ENCODE data around the gene CD5L.

Gene CD5L

DNA sequence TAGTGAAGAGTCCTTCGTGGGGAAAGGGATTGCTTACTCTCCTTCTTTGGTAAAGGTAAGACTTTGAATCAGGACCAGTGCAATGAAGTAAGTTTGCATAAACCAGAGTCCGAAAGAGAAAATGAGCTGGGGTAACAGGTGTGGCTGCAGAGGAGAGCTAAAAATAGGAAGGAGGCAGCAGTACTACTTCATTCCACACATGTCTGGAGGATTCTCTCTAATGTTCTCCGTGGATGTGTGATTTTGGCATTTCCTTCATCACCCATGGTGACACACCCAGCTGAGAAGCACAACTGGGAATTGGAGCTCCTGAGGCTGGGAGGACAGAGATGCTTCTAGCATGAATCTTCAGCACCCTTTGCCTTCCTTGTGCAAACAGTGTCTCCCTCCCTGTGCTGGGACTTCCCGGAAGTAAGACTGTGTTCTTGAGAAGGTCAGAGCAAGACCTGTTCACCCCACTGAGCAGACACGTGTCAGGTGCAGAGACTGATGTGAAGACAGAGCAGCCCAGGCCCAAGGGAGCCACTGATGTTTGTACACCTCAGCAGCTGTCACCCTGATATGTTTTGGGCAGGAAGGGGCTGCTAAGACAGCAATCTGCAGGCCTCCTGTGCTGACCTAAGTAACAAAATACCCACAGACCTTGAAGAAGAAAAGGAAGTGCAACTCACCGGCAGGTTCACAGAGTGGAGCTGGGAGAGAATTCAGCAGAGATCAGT, 35.0 kb downstream of the CD5L start:
- no peak for DNase-seq

- DNase-seq, result no peak
Observed at GRCh38 chr1:157803851-157804250, 37.8 kb downstream of the CD5L start.

DNA sequence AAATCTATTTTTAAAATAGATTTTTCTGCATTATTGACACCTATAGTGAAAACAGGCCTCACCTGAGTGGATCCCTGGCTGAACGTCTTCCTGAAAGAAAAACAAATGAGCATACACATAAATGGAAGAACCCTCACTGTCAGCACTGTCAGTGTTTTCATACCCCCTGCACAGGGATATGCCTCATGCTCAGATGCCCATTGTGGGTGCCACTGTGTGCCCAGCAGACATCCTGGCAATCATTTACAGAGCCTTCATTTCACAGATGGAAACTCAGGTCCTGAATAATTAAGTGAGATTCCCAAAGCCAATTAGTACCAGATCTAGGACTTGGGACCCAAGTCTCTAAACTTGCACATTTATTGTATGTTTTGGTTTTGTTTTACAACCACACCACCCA, 41.6 kb downstream of the CD5L start:
- no peak for DNase-seq

DNA sequence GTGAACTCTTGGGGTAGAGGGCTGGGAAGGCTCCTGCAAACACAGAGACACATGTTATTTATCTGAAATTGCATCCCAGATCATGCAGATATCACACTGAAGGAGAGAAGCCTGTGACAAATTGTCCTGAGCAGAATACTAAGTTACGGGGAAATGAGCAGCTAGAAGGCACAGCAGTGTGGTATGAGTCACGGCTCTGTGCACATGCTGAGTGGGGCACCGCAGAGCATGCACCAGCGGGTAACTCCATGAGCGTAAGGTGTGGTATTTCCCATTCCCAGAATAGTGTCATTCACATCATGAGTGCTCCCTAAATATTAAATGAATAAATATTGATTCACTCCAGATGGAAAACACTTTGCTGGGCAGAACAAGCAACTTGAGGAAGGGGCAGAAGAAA, 43.4 kb downstream of the CD5L start:
- no peak for DNase-seq

GRCh38 chr1:157785248-157785647, 56.4 kb downstream of the CD5L start:
- no peak for DNase-seq

DNA sequence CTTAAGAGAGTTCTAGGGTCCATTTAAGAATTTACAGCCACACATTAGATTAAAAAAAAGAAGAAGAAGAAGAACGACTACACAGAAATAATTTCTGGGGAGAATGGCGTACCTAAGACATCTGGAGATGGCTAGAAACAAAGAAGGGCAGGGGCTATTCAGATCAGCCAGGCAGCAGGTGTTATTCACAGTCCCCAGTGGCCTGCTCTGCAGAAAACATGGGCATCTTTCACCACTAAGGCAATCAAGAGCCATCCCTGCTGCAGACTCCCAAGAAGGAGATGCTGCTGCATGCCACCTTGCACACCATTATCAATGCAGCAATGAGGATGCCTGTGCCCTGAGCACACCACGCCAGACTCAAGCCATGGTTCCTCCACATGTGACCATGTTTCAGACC, 56.8 kb downstream of the CD5L start:
- DNase-seq, result no peak

DNA sequence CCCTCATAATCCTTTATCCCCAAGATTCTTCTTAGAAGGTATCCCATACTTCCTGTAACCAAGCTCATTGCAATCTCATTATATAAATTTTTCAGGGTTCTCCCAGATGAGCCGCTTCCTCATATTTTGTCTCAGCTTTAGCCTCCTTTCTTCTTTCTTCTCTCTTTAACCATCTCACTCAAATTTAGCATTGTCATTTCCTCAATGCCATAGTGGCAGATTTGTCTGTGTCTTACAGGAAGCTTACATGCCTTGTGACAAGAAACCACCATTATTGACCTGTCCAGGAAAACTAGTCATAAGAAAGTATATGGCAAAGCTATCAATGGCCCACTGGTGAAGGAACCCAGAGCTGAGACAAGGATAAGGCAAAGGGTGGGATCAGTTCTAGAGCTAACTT, 58.7 kb downstream of the CD5L start:
- no peak for DNase-seq

- no peak for DNase-seq
Observed at GRCh38 chr1:157781048-157781447, 60.6 kb downstream of the CD5L start.

Measured in cerebellar nuclear complex (tissue), 1 donor.